HEK293T (cell line): ENCODE results near the gene ENO2.

ENCODE experiments used
- ARNT ChIP-seq: fragments of 450-650 bp; IDR thresholded peaks from 2 replicates; pipeline ENCODE4 v1.6.1; 2017; ENCODE audit warnings: mild to moderate bottlenecking
- BHLHE40 ChIP-seq: fragments of 450-650 bp; IDR thresholded peaks from 2 replicates; pipeline ENCODE4 v1.6.1; 2016; ENCODE audit warnings: mild to moderate bottlenecking, moderate library complexity, borderline replicate concordance
- FOXK2 ChIP-seq: fragments of 450-650 bp; IDR thresholded peaks from 2 replicates; pipeline ENCODE4 v1.6.1; 2016; ENCODE audit warnings: mild to moderate bottlenecking
- FOXM1 ChIP-seq: fragments of 450-650 bp; IDR thresholded peaks from 2 replicates; pipeline ENCODE4 v1.6.1; 2017; ENCODE audit warnings: mild to moderate bottlenecking, borderline replicate concordance
- NFRKB ChIP-seq: fragments of 450-650 bp; IDR thresholded peaks from 2 replicates; pipeline ENCODE4 v1.6.1; 2016; ENCODE audit warnings: mild to moderate bottlenecking, moderate library complexity
- PKNOX1 ChIP-seq: fragments of 450-650 bp; IDR thresholded peaks from 2 replicates; pipeline ENCODE4 v1.6.1; 2016
- SP1 ChIP-seq: fragments of 450-650 bp; IDR thresholded peaks from 2 replicates; pipeline ENCODE4 v1.6.1; 2017
- TARDBP ChIP-seq: fragments of 450-650 bp; IDR thresholded peaks from 2 replicates; pipeline ENCODE4 v1.6.1; 2016

- TF ChIP-seq SP1 (no peak), BHLHE40 (no peak), FOXM1 (no peak), TARDBP (no peak), ARNT (no peak), PKNOX1 (no peak), NFRKB (no peak), FOXK2 (no peak)
These were observed 15.4 kb downstream of the ENO2 start for GRCh38 chr12:6929466-6930452.
